GM12878 (cell line): ENCODE measurements around the gene DCDC2C.

Experiments used
- ETV6 ChIP-seq, 2 experiments: fragments of 450-650 bp in 1 of 2; IDR thresholded peaks in 1 of 2; conservative IDR thresholded peaks in 1 of 2; 2 replicates each; pipeline ENCODE4 v1.6.1; 2014; ENCODE audit warnings: antibody characterized with exemption in 1 of 2, borderline replicate concordance in 1 of 2, low read depth in 1 of 2, mild to moderate bottlenecking in 1 of 2, moderate library complexity in 1 of 2
- EZH2 ChIP-seq: IDR thresholded peaks from 2 replicates; pipeline ENCODE4 v1.6.1; 2012; ENCODE audit warnings: low read depth, mild to moderate bottlenecking, control low read depth, inconsistent platforms, low read length, borderline replicate concordance; ENCODE audit not compliant: control insufficient read depth
- POLR2A ChIP-seq: IDR thresholded peaks from 2 replicates; pipeline ENCODE4 v1.6.1; 2011; ENCODE audit warnings: low read depth, mild to moderate bottlenecking, low read length
- RCOR1 ChIP-seq: conservative IDR thresholded peaks from 2 replicates; pipeline ENCODE4 v1.6.1; 2012; ENCODE audit warnings: low read depth, low read length, improper control_type of control experiment
- SP1 ChIP-seq: IDR thresholded peaks from one replicate; pipeline ENCODE4 v1.6.1; 2011; ENCODE audit warnings: low read depth, low read length
- SRF ChIP-seq, 2 experiments: IDR thresholded peaks; 2 replicates each; pipeline ENCODE4 v1.6.1; 2011; ENCODE audit warnings: low read depth in 2 of 2, low read length in 2 of 2, mild to moderate bottlenecking in 1 of 2, moderate library complexity in 1 of 2
- TAF1 ChIP-seq: IDR thresholded peaks from 2 replicates; pipeline ENCODE4 v1.6.1; 2011; ENCODE audit warnings: mild to moderate bottlenecking, low read depth, low read length, borderline replicate concordance
- TBL1XR1 ChIP-seq: IDR thresholded peaks from 2 replicates; pipeline ENCODE4 v1.6.1; 2012; ENCODE audit warnings: low read depth, low read length, improper control_type of control experiment
- TF ChIP-seq, protein P1 (sequence below): IDR thresholded peaks from 2 replicates; pipeline ENCODE4 v1.6.1; 2012; ENCODE audit warnings: low read depth, low read length, improper control_type of control experiment
- TF ChIP-seq, protein P2 (sequence below), 3 experiments: IDR thresholded peaks in 2 of 3; conservative IDR thresholded peaks in 1 of 3; 2 replicates each; pipeline ENCODE4 v1.5.1; 2011; ENCODE audit warnings: low read depth in 3 of 3, low read length in 3 of 3, mild to moderate bottlenecking in 3 of 3, control low read depth in 2 of 3, moderate library complexity in 2 of 3, inconsistent platforms in 1 of 3, mixed read lengths in 1 of 3; ENCODE audit not compliant: control insufficient read depth in 2 of 3, insufficient read depth in 1 of 3; ENCODE audit errors: extremely low read depth in 1 of 3
- TF ChIP-seq, protein P3 (sequence below): fragments of 150-350 bp; IDR thresholded peaks from 2 replicates; pipeline ENCODE4 v1.6.1; 2016; ENCODE audit warnings: low read depth, low read length
- TF ChIP-seq, protein P4 (sequence below): fragments of 450-650 bp; IDR thresholded peaks from 2 replicates; pipeline ENCODE4 v1.6.1; 2017; ENCODE audit warnings: antibody characterized with exemption, mild to moderate bottlenecking, moderate library complexity
- TF ChIP-seq, protein P5 (sequence below): IDR thresholded peaks from 2 replicates; pipeline ENCODE4 v1.6.1; 2012; ENCODE audit warnings: mild to moderate bottlenecking, low read depth, low read length
- TF ChIP-seq, protein P6 (sequence below): IDR thresholded peaks from 2 replicates; pipeline ENCODE4 v1.6.1; 2011; ENCODE audit warnings: low read depth, mild to moderate bottlenecking, low read length, moderate library complexity, borderline replicate concordance; ENCODE audit errors: extremely low read depth

DNA sequence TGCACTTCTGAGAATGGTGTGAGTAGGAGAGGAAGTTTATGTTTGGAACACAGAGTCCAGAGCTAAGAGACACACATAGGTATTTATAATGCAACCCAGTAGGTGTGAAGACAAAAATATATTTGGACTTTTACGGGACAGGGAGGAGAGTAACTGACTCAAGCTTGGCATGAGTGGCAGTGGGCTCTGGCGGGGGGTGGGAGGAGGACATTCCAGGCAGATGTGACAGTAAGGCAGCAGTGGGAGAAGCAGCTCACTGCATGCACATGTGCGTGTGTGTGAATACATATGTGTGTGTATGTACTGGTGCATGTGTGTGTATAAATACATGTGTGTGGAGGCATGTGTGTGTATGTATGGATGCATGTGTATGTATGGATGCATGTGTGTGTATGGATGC lies 51.4 kb downstream of the DCDC2C start:
- TF ChIP-seq, protein P1, sequence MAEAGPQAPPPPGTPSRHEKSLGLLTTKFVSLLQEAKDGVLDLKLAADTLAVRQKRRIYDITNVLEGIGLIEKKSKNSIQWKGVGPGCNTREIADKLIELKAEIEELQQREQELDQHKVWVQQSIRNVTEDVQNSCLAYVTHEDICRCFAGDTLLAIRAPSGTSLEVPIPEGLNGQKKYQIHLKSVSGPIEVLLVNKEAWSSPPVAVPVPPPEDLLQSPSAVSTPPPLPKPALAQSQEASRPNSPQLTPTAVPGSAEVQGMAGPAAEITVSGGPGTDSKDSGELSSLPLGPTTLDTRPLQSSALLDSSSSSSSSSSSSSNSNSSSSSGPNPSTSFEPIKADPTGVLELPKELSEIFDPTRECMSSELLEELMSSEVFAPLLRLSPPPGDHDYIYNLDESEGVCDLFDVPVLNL = no peak
- TF ChIP-seq POLR2A (no peak), EZH2 (no peak), ETV6 (conservative IDR thresholded peaks at IDR 0.05 in 1 of 2, IDR thresholded peaks at IDR 0.05 in 1 of 2; ENCODE audit: borderline replicate concordance in 1 of 2, low read depth in 1 of 2) (no peak), TBL1XR1 (no peak), TAF1 (no peak), SP1 (no peak), RCOR1 (no peak), SRF (IDR thresholded peaks at IDR 0.05; ENCODE audit: low read depth in 2 of 2, low read length in 2 of 2) (no peak)
- TF ChIP-seq, protein P2, sequence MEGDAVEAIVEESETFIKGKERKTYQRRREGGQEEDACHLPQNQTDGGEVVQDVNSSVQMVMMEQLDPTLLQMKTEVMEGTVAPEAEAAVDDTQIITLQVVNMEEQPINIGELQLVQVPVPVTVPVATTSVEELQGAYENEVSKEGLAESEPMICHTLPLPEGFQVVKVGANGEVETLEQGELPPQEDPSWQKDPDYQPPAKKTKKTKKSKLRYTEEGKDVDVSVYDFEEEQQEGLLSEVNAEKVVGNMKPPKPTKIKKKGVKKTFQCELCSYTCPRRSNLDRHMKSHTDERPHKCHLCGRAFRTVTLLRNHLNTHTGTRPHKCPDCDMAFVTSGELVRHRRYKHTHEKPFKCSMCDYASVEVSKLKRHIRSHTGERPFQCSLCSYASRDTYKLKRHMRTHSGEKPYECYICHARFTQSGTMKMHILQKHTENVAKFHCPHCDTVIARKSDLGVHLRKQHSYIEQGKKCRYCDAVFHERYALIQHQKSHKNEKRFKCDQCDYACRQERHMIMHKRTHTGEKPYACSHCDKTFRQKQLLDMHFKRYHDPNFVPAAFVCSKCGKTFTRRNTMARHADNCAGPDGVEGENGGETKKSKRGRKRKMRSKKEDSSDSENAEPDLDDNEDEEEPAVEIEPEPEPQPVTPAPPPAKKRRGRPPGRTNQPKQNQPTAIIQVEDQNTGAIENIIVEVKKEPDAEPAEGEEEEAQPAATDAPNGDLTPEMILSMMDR (IDR thresholded peaks at IDR 0.05 in 2 of 3, conservative IDR thresholded peaks at IDR 0.05 in 1 of 3; ENCODE audit: control insufficient read depth in 2 of 3, extremely low read depth in 1 of 3, insufficient read depth in 1 of 3, low read depth in 3 of 3, low read length in 3 of 3) = no peak
- TF ChIP-seq, protein P3, sequence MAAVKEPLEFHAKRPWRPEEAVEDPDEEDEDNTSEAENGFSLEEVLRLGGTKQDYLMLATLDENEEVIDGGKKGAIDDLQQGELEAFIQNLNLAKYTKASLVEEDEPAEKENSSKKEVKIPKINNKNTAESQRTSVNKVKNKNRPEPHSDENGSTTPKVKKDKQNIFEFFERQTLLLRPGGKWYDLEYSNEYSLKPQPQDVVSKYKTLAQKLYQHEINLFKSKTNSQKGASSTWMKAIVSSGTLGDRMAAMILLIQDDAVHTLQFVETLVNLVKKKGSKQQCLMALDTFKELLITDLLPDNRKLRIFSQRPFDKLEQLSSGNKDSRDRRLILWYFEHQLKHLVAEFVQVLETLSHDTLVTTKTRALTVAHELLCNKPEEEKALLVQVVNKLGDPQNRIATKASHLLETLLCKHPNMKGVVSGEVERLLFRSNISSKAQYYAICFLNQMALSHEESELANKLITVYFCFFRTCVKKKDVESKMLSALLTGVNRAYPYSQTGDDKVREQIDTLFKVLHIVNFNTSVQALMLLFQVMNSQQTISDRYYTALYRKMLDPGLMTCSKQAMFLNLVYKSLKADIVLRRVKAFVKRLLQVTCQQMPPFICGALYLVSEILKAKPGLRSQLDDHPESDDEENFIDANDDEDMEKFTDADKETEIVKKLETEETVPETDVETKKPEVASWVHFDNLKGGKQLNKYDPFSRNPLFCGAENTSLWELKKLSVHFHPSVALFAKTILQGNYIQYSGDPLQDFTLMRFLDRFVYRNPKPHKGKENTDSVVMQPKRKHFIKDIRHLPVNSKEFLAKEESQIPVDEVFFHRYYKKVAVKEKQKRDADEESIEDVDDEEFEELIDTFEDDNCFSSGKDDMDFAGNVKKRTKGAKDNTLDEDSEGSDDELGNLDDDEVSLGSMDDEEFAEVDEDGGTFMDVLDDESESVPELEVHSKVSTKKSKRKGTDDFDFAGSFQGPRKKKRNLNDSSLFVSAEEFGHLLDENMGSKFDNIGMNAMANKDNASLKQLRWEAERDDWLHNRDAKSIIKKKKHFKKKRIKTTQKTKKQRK = no peak
- TF ChIP-seq, protein P4, sequence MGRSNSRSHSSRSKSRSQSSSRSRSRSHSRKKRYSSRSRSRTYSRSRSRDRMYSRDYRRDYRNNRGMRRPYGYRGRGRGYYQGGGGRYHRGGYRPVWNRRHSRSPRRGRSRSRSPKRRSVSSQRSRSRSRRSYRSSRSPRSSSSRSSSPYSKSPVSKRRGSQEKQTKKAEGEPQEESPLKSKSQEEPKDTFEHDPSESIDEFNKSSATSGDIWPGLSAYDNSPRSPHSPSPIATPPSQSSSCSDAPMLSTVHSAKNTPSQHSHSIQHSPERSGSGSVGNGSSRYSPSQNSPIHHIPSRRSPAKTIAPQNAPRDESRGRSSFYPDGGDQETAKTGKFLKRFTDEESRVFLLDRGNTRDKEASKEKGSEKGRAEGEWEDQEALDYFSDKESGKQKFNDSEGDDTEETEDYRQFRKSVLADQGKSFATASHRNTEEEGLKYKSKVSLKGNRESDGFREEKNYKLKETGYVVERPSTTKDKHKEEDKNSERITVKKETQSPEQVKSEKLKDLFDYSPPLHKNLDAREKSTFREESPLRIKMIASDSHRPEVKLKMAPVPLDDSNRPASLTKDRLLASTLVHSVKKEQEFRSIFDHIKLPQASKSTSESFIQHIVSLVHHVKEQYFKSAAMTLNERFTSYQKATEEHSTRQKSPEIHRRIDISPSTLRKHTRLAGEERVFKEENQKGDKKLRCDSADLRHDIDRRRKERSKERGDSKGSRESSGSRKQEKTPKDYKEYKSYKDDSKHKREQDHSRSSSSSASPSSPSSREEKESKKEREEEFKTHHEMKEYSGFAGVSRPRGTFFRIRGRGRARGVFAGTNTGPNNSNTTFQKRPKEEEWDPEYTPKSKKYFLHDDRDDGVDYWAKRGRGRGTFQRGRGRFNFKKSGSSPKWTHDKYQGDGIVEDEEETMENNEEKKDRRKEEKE = no peak
- TF ChIP-seq, protein P5, sequence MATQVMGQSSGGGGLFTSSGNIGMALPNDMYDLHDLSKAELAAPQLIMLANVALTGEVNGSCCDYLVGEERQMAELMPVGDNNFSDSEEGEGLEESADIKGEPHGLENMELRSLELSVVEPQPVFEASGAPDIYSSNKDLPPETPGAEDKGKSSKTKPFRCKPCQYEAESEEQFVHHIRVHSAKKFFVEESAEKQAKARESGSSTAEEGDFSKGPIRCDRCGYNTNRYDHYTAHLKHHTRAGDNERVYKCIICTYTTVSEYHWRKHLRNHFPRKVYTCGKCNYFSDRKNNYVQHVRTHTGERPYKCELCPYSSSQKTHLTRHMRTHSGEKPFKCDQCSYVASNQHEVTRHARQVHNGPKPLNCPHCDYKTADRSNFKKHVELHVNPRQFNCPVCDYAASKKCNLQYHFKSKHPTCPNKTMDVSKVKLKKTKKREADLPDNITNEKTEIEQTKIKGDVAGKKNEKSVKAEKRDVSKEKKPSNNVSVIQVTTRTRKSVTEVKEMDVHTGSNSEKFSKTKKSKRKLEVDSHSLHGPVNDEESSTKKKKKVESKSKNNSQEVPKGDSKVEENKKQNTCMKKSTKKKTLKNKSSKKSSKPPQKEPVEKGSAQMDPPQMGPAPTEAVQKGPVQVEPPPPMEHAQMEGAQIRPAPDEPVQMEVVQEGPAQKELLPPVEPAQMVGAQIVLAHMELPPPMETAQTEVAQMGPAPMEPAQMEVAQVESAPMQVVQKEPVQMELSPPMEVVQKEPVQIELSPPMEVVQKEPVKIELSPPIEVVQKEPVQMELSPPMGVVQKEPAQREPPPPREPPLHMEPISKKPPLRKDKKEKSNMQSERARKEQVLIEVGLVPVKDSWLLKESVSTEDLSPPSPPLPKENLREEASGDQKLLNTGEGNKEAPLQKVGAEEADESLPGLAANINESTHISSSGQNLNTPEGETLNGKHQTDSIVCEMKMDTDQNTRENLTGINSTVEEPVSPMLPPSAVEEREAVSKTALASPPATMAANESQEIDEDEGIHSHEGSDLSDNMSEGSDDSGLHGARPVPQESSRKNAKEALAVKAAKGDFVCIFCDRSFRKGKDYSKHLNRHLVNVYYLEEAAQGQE = no peak
- TF ChIP-seq, protein P6, sequence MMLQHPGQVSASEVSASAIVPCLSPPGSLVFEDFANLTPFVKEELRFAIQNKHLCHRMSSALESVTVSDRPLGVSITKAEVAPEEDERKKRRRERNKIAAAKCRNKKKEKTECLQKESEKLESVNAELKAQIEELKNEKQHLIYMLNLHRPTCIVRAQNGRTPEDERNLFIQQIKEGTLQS = no peak
